H1 (cell line): ENCODE measurements around the gene GULP1. TPM values are rescaled to one million over a fixed set of nuclear protein-coding genes. Genes with fewer than 3 reads are reported as not detected.

Experiments used
- CTCF ChIA-PET: fragments of 300-600 bp; sonication (Branson Sonifier 250); formaldehyde crosslinking; loops from one replicate; lab custom pipeline; 2021; ENCODE audit not compliant: partially characterized antibody; lab: Charles Lee
- POLR2A ChIA-PET: fragments of 300-600 bp; sonication (Branson Sonifier 250); formaldehyde crosslinking; loops from one replicate; lab custom pipeline; 2021; ENCODE audit warnings: inconsistent platforms; ENCODE audit not compliant: partially characterized antibody; lab: Charles Lee
- DNase-seq, 2 experiments: peaks; one replicate each; pipeline versions ENCODE4 v3.0.0 to v3.0.0-alpha.2; 2010 to 2022; ENCODE audit warnings: low spot score in 2 of 2, low read depth in 1 of 2, mixed read lengths in 1 of 2
- FAIRE-seq: peaks from 2 replicates; lab custom pipeline; 2011; peaks lifted over from hg19 to GRCh38; lab: Jason Lieb, UNC
- H2AFZ ChIP-seq: 2 replicates; pipeline ENCODE4 v1.8.1; 2012; ENCODE audit warnings: low read length, inconsistent platforms
- H2AK5ac ChIP-seq: 2 replicates; pipeline ENCODE4 v1.6.1; 2013; ENCODE audit warnings: low read depth, low read length
- H2BK120ac ChIP-seq: replicated peaks from 2 replicates; pipeline ENCODE3; 2013; ENCODE audit warnings: low read depth, low read length, inconsistent platforms
- H2BK12ac ChIP-seq: 2 replicates; pipeline ENCODE4 v1.6.1; 2013; ENCODE audit warnings: low read depth, low read length
- H2BK15ac ChIP-seq: 2 replicates; pipeline ENCODE4 v1.6.1; 2013; ENCODE audit warnings: low read length
- H2BK20ac ChIP-seq: 2 replicates; pipeline ENCODE4 v1.6.1; 2013; ENCODE audit warnings: low read length
- H2BK5ac ChIP-seq: 2 replicates; pipeline ENCODE4 v1.6.1; 2013; ENCODE audit warnings: low read depth, low read length
- H3K14ac ChIP-seq: 2 replicates; pipeline ENCODE4 v1.6.1; 2013; ENCODE audit warnings: inconsistent platforms; ENCODE audit not compliant: insufficient read length
- H3K18ac ChIP-seq: 2 replicates; pipeline ENCODE4 v1.6.1; 2013; ENCODE audit warnings: low read length; ENCODE audit errors: extremely low read depth
- H3K23ac ChIP-seq: 2 replicates; pipeline ENCODE4 v1.6.1; 2013; ENCODE audit warnings: inconsistent platforms; ENCODE audit not compliant: insufficient read length
- H3K23me2 ChIP-seq: 2 replicates; pipeline ENCODE4 v1.6.1; 2013; ENCODE audit warnings: low read depth, low read length
- H3K27ac ChIP-seq: 2 replicates; pipeline ENCODE4 v1.6.1; 2011; ENCODE audit warnings: low read depth, low read length, inconsistent platforms
- H3K27me3 ChIP-seq, 4 experiments: replicated peaks in 1 of 4; 1 replicate in 1 of 4; 2 replicates in 3 of 4; pipeline versions ENCODE4 v1.6.1 to v1.8.1; 2011 to 2013; ENCODE audit warnings: low read length in 3 of 4, mild to moderate bottlenecking in 3 of 4, inconsistent platforms in 2 of 4, mixed read lengths in 2 of 4, moderate library complexity in 1 of 4; ENCODE audit not compliant: control insufficient read depth in 3 of 4, insufficient read depth in 3 of 4; ENCODE audit errors: extremely low read depth in 1 of 4
- H3K36me3 ChIP-seq, 4 experiments: 2 replicates each; pipeline versions ENCODE4 v1.6.1 to v1.8.1; 2011 to 2013; ENCODE audit warnings: mild to moderate bottlenecking in 4 of 4, low read length in 3 of 4, moderate library complexity in 2 of 4, control low read depth in 1 of 4, inconsistent platforms in 1 of 4; ENCODE audit not compliant: insufficient read depth in 4 of 4, control insufficient read depth in 2 of 4
- H3K4ac ChIP-seq: replicated peaks from 2 replicates; pipeline ENCODE3; 2013; ENCODE audit warnings: low read length, low read depth, mixed read lengths, inconsistent platforms; ENCODE audit not compliant: insufficient read length
- H3K4me1 ChIP-seq, 4 experiments: replicated peaks in 1 of 4; 1 replicate in 1 of 4; 2 replicates in 3 of 4; pipeline versions ENCODE4 v1.6.1 to v1.8.1; 2011 to 2013; ENCODE audit warnings: low read length in 3 of 4, inconsistent platforms in 2 of 4, mixed read lengths in 1 of 4; ENCODE audit not compliant: insufficient read depth in 4 of 4, control insufficient read depth in 3 of 4
- H3K4me2 ChIP-seq, 2 experiments: 2 replicates each; pipeline versions ENCODE4 v1.6.1 to v1.8.1; 2011 to 2013; ENCODE audit warnings: low read depth in 2 of 2, low read length in 2 of 2, control low read depth in 1 of 2, inconsistent platforms in 1 of 2, mild to moderate bottlenecking in 1 of 2; ENCODE audit not compliant: insufficient read depth in 1 of 2
- H3K4me3 ChIP-seq, 4 experiments: fragments of 200-600, 300-600 bp in 1 of 4; sonication (generic), shearing (Covaris generic), sonication (Bioruptor Twin) in 1 of 4; 2 replicates each; pipeline versions ENCODE4 v1.5.1 to v1.8.1; 2011 to 2016; ENCODE audit warnings: low read length in 4 of 4, low read depth in 3 of 4, control low read depth in 2 of 4, inconsistent platforms in 2 of 4, mild to moderate bottlenecking in 2 of 4, mixed read lengths in 1 of 4, moderate library complexity in 1 of 4; ENCODE audit not compliant: insufficient read depth in 2 of 4; ENCODE audit errors: extremely low read depth in 1 of 4
- H3K56ac ChIP-seq: replicated peaks from 2 replicates; pipeline ENCODE3; 2013; ENCODE audit warnings: low read depth, mild to moderate bottlenecking, mixed read lengths, low read length, inconsistent platforms; ENCODE audit not compliant: insufficient read length
- H3K79me1 ChIP-seq: 2 replicates; pipeline ENCODE4 v1.6.1; 2013; ENCODE audit warnings: low read depth, low read length, control low read depth
- H3K79me2 ChIP-seq, 2 experiments: 2 replicates each; pipeline versions ENCODE4 v1.6.1 to v1.8.1; 2012 to 2013; ENCODE audit warnings: low read length in 2 of 2, mild to moderate bottlenecking in 2 of 2, inconsistent platforms in 1 of 2; ENCODE audit not compliant: insufficient read depth in 2 of 2, control insufficient read depth in 1 of 2
- H3K9ac ChIP-seq, 4 experiments: replicated peaks in 1 of 4; 1 replicate in 1 of 4; 2 replicates in 3 of 4; pipeline versions ENCODE4 v1.6.1 to v1.8.1; 2011 to 2013; ENCODE audit warnings: low read depth in 3 of 4, low read length in 3 of 4, control low read depth in 2 of 4, mild to moderate bottlenecking in 2 of 4, moderate library complexity in 2 of 4, inconsistent platforms in 1 of 4; ENCODE audit errors: extremely low read depth in 1 of 4
- H3K9me3 ChIP-seq, 2 experiments: 2 replicates each; pipeline versions ENCODE4 v1.6.1 to v1.8.1; 2012 to 2013; ENCODE audit warnings: mild to moderate bottlenecking in 2 of 2, moderate library complexity in 2 of 2, control low read depth in 1 of 2, inconsistent platforms in 1 of 2, low read depth in 1 of 2, low read length in 1 of 2, mixed read lengths in 1 of 2; ENCODE audit not compliant: insufficient read depth in 2 of 2
- H4K20me1 ChIP-seq, 2 experiments: replicated peaks in 1 of 2; 2 replicates each; pipeline versions ENCODE3 to v1.8.1; 2011 to 2013; ENCODE audit warnings: inconsistent platforms in 2 of 2, low read length in 2 of 2, mild to moderate bottlenecking in 1 of 2; ENCODE audit not compliant: insufficient read depth in 2 of 2, control insufficient read depth in 1 of 2
- H4K5ac ChIP-seq: 2 replicates; pipeline ENCODE4 v1.6.1; 2013; ENCODE audit warnings: low read length, low read depth, mixed read lengths, inconsistent platforms; ENCODE audit not compliant: insufficient read length
- H4K8ac ChIP-seq: 2 replicates; pipeline ENCODE4 v1.8.0; 2013; ENCODE audit warnings: mild to moderate bottlenecking, moderate library complexity, low read length, inconsistent platforms; ENCODE audit not compliant: insufficient read depth; ENCODE audit errors: extremely low read depth
- H4K91ac ChIP-seq: replicated peaks from 2 replicates; pipeline ENCODE3; 2013; ENCODE audit warnings: low read length, mixed read lengths, inconsistent platforms; ENCODE audit not compliant: insufficient read length
- BACH1 ChIP-seq: IDR thresholded peaks from 2 replicates; pipeline ENCODE4 v1.6.1; 2012; ENCODE audit warnings: low read length, improper control_type of control experiment
- EGR1 ChIP-seq: IDR thresholded peaks from 2 replicates; pipeline ENCODE4 v1.6.1; 2011; ENCODE audit warnings: low read depth, low read length, borderline replicate concordance
- EP300 ChIP-seq, 2 experiments: IDR thresholded peaks; 1 replicate in 1 of 2; 2 replicates in 1 of 2; pipeline ENCODE4 v1.6.1; 2011 to 2012; ENCODE audit warnings: low read depth in 2 of 2, low read length in 2 of 2, mild to moderate bottlenecking in 2 of 2, borderline replicate concordance in 1 of 2, inconsistent platforms in 1 of 2, moderate library complexity in 1 of 2
- NANOG ChIP-seq: IDR thresholded peaks from 2 replicates; pipeline ENCODE4 v1.6.1; 2011; ENCODE audit warnings: low read length, low read depth, mild to moderate bottlenecking, inconsistent platforms; ENCODE audit not compliant: insufficient read depth, poor library complexity, severe bottlenecking
- POU5F1 ChIP-seq: IDR thresholded peaks from 2 replicates; pipeline ENCODE4 v1.6.1; 2011; ENCODE audit warnings: low read depth, mild to moderate bottlenecking, low read length, moderate library complexity
- RNF2 ChIP-seq: fragments of 200-900, 300-1000 bp; sonication (generic); IDR thresholded peaks from 2 replicates; pipeline ENCODE4 v1.7.1; 2016; ENCODE audit warnings: borderline replicate concordance, low read depth, mild to moderate bottlenecking, antibody characterized with exemption, low read length; ENCODE audit not compliant: poor library complexity, severe bottlenecking; ENCODE audit errors: missing control alignments
- SIRT6 ChIP-seq: IDR thresholded peaks from one replicate; pipeline ENCODE4 v1.7.1; 2012; ENCODE audit warnings: low read length, inconsistent platforms
- WGBS, 2 experiments: shearing (Covaris generic) in 1 of 2; methylation state at CpG; one replicate each; pipeline versions ENCODE4 v1.1.6 to v1.1.7; 2013 to 2015; ENCODE audit warnings: low lambda C conversion rate in 2 of 2, mixed read lengths in 2 of 2, inconsistent platforms in 1 of 2, low coverage in 1 of 2, missing lambda C conversion rate in 1 of 2; ENCODE audit not compliant: insufficient replicate concordance in 2 of 2, insufficient coverage in 1 of 2, insufficient read length in 1 of 2; ENCODE audit errors: extremely low coverage in 1 of 2, missing lambda C conversion rate in 1 of 2; 5-methylcytosine and 5-hydroxymethylcytosine counted together
- polyA plus RNA-seq, 7 experiments: library from polyadenylated mRNA; depleted of rRNA in 3 of 7; stranded (reverse) in 5 of 7; unstranded in 2 of 7; fragments of >200 nt in 5 of 7; fragments of 200-250 nt in 2 of 7; gene quantifications; 1 replicate in 5 of 7; 2 replicates in 1 of 7; 4 replicates in 1 of 7; pipeline versions ENCODE4 v1.2.1 to v1.2.3, GENCODE V29; 2011 to 2013; ENCODE audit warnings: missing spikeins in 2 of 7, mixed read lengths in 2 of 7
- total RNA-seq: library from RNA; stranded (reverse); fragmentation: NEBNext Ultra II Directional; extraction: Animal tissue kit (Norgen Biotek cat#: 25700); gene quantifications from 2 replicates; pipeline ENCODE4 v1.2.1, GENCODE V29; 2021

Gene GULP1
- total and polyA plus RNA-seq, 2 of the 8 experiments (the other 6 are each of a cell fraction or from before 2014, with no cell fraction given) = 69.7 to 139 TPM

DNA sequence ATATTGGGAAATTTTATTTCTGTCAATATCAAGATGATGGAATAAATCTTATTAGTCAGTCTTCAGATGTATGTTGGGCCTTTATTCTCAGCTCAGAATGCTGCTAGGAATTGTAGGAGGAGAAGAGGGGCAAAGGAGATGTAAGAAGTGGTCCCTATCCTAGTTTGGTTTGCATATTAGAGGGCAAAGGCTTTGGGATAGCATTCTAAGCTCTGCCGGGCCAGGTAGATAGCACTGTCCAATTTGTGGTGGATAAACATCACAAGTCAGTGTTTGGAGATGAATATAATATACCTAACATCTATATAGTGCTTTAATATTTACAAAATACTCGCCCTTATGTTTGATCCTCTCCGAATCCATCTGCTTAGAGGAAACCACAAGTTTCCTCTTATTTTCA is 149.2 kb downstream of the GULP1 start:
- H4K8ac ChIP-seq = no peak overlapping the region
- CTCF ChIA-PET = no interaction called here
- H2BK5ac ChIP-seq = no peak overlapping the region
- no peak overlapping the region for H3K4me2 ChIP-seq
- H4K91ac ChIP-seq = no peak overlapping the region
- WGBS, 2 experiments = 96% methylated on average over 3 of the region's 3 CpGs; no CpG with 5 or more reads in 1 of the 2 experiments
- no peak overlapping the region for H3K18ac ChIP-seq
- H2AK5ac ChIP-seq = no peak overlapping the region
- no peaks in the 10 kb centered on the region for H3K23me2 ChIP-seq
- H3K4me1 ChIP-seq = peaks cover 0 to 18% (median 3%) of the 10 kb centered on the region in 4 experiments; a peak in 3 of 7 replicates
- H3K23ac ChIP-seq = no peak overlapping the region
- H3K79me2 ChIP-seq = peaks cover 0 to 85% of the 10 kb centered on the region in 2 experiments; a peak in 2 of 4 replicates
- no peak overlapping the region for H2BK120ac ChIP-seq
- no peak overlapping the region for H3K14ac ChIP-seq
- no peaks in the 10 kb centered on the region for H3K79me1 ChIP-seq
- no peaks in the 10 kb centered on the region for H4K20me1 ChIP-seq
- no peak for TF ChIP-seq BACH1
- TF ChIP-seq SIRT6 = no peak
- TF ChIP-seq RNF2 = no peak
- TF ChIP-seq NANOG = no peak
- TF ChIP-seq POU5F1 = no peak
- TF ChIP-seq EP300 (IDR thresholded peaks at IDR 0.05; ENCODE audit: borderline replicate concordance in 1 of 2, low read depth in 2 of 2, low read length in 2 of 2) = no peak
- TF ChIP-seq EGR1 = no peak
- TF ChIP-seq, all 59 proteins: peak for 0
- Histone ChIP-seq H3K9ac (no peak overlapping the region), H2BK12ac (no peak overlapping the region), H3K36me3 (no peaks in the 10 kb centered on the region), H4K5ac (no peak overlapping the region), H2BK20ac (no peak overlapping the region), H2AFZ (no peak overlapping the region), H3K56ac (no peak overlapping the region), H3K9me3 (no peaks in the 10 kb centered on the region), H3K4ac (no peak overlapping the region), H3K27ac (no peak overlapping the region), H3K4me3 (no peak overlapping the region), H2BK15ac (no peak overlapping the region), H3K27me3 (no peaks in the 10 kb centered on the region)
- no peak for FAIRE-seq
- POLR2A ChIA-PET = no interaction called here
- no peak for DNase-seq
